Measurements from ENCODE around the gene SYNE1.

Gene SYNE1

DNA sequence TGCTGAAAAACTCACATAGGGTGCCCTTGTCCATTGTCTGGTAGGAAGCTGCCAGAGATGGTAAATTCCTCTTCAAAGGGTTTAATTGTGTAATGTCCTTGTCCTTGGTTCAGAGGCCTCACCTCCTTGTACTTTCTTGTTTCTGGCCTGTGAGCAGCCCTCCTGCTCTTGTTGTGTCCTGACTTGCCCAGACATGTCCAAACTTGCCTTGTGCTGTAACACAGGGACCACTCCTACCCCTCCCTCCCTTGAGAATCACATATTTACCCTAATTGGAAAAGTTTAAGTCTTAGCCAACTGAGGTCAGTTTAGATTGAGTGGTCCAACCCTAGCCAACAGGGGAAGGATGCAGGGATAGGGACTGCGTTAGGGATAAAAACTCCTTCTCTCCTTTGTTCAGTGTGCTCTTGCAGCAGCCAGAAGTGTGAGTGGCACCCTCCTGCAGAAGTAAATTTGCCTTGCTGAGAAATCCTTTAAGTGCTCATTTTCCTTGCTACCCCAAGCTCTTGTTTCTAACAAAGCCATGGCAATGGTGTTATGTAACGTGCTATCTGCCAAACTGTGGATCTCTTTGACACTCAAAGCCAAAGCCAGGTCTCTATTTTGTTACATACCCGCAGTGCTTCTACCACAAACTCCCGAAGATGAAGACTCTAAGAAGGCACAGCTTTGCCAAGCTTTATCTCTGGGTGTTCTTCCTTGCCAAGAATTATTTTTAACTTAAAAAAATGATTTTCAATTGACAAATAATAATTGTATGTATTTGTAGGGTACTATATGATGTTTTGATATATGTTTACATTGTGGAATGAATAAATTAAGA lies 415.1 kb downstream of the SYNE1 start:
- H3K4me3 Mint-ChIP-seq: no peak overlapping the region

DNA sequence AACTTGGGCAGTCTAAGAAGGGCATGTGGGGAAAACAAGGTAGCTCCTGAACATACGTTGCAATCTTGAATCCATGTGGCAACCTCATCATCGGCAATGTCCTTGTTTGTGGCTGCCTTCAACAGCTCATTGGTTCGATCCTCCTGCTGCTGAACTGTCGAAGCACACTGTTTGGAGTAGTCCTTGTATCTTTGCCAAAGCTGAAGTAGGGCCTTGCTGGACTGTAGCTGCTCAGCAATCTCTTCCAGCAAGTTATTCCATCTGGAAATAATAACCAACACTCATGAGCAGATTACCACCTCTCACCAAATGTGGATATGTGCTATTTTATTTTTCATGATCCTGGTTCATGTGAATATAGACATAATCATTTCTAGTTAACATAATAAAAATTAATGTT lies 416.4 kb downstream of the SYNE1 start:
- Mint-ChIP-seq H3K27ac (no peak overlapping the region), H3K4me1 (peaks cover 23% of the 10 kb centered on the region), H3K36me3 (ENCODE audit: low read depth) (peaks cover 66% of the 10 kb centered on the region), H3K9me3 (peaks cover 16% of the 10 kb centered on the region), H3K4me3 (no peak overlapping the region), H3K27me3 (ENCODE audit: low read depth, poor library complexity) (peaks cover 4% of the 10 kb centered on the region)
- DNase-seq: no peak
- TF ChIP-seq, protein P1, sequence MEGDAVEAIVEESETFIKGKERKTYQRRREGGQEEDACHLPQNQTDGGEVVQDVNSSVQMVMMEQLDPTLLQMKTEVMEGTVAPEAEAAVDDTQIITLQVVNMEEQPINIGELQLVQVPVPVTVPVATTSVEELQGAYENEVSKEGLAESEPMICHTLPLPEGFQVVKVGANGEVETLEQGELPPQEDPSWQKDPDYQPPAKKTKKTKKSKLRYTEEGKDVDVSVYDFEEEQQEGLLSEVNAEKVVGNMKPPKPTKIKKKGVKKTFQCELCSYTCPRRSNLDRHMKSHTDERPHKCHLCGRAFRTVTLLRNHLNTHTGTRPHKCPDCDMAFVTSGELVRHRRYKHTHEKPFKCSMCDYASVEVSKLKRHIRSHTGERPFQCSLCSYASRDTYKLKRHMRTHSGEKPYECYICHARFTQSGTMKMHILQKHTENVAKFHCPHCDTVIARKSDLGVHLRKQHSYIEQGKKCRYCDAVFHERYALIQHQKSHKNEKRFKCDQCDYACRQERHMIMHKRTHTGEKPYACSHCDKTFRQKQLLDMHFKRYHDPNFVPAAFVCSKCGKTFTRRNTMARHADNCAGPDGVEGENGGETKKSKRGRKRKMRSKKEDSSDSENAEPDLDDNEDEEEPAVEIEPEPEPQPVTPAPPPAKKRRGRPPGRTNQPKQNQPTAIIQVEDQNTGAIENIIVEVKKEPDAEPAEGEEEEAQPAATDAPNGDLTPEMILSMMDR (IDR thresholded peaks at IDR 0.05): no peak

More for the DNA sequence above, 415.1 kb downstream of the SYNE1 start:
- peak overlapping the region; percentile 97 for H3K27ac Mint-ChIP-seq
- peaks cover 16% of the 10 kb centered on the region for H3K9me3 Mint-ChIP-seq
- peaks cover 4% of the 10 kb centered on the region for H3K27me3 Mint-ChIP-seq (ENCODE audit: low read depth, poor library complexity)
- TF ChIP-seq, protein P1 (IDR thresholded peaks at IDR 0.05): no peak
- H3K36me3 Mint-ChIP-seq (ENCODE audit: low read depth): peaks cover 59% of the 10 kb centered on the region
- peaks cover 23% of the 10 kb centered on the region for H3K4me1 Mint-ChIP-seq
- no peak for DNase-seq

DNA sequence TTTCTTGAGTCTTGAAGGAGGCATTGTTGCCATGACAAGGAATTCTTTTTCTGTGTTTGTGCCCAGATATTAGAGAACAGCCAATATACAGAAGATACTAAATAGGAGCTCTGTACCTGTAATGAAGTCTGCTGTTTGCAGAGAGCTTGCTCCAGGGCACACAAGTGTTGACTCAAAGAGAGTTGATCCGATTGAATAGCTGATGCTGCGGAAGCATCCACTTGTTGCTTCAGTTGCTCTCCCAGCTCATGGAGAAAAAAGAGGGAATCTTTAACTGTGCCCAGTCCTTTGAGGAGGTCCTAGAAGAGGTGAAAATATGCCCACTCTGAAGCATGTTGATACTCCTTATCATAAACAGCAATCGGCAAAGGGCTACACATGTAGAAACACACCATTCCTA lies 418.3 kb downstream of the SYNE1 start:
- peaks cover 16% of the 10 kb centered on the region for H3K9me3 Mint-ChIP-seq
- peaks cover 20% of the 10 kb centered on the region for H3K4me1 Mint-ChIP-seq
- TF ChIP-seq, protein P1 (IDR thresholded peaks at IDR 0.05): no peak
- peaks cover 60% of the 10 kb centered on the region for H3K36me3 Mint-ChIP-seq (ENCODE audit: low read depth)
- no peak overlapping the region for H3K4me3 Mint-ChIP-seq
- peak overlapping the region; percentile 74 for H3K27ac Mint-ChIP-seq
- H3K27me3 Mint-ChIP-seq (ENCODE audit: low read depth, poor library complexity): no peaks in the 10 kb centered on the region
- no peak for DNase-seq

DNA sequence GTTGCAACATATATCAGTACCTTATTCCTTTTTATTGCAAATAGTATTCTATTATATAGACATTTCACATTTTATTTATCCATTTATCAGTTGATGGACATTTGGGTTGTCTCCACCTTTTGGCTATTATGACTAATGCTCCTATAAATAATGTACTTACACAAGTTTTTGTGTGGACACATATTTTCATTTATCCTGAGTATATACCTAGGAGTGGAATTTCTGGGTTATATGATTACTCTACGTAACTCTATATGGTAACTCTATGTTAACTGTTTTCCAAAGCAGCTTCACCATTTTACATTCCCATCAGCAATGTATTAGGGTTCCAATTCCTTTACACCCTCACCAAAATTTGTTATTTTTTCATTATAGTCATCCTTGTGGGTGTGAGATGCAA lies 424.7 kb downstream of the SYNE1 start:
- no peak for DNase-seq
- H3K4me1 Mint-ChIP-seq: peaks cover 7% of the 10 kb centered on the region
- peaks cover 20% of the 10 kb centered on the region for H3K36me3 Mint-ChIP-seq (ENCODE audit: low read depth)
- no peaks in the 10 kb centered on the region for H3K27me3 Mint-ChIP-seq (ENCODE audit: low read depth, poor library complexity)
- H3K27ac Mint-ChIP-seq: no peak overlapping the region
- TF ChIP-seq, protein P1 (IDR thresholded peaks at IDR 0.05): no peak
- H3K9me3 Mint-ChIP-seq: no peaks in the 10 kb centered on the region
- no peak overlapping the region for H3K4me3 Mint-ChIP-seq

DNA sequence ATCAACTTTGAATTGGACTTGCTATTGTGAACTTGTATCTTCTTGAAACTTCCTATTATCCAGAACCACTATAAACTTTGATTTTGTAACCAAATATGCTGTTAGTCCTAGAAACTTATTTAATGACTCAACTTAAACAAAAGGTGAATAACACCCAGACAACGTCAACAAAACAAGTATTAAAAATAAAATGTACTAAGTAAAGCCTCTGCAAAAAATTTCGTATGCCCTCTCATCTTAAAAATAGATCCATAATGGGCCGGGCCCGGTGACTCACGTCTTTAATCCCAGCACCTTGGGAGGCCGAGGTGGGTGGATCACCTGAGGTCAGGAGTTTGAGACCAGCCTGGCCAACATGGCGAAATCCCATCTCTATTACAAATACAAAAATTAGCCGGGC lies 428.0 kb downstream of the SYNE1 start:
- Mint-ChIP-seq H3K27me3 (ENCODE audit: low read depth, poor library complexity) (peaks cover under 1% of the 10 kb centered on the region), H3K9me3 (no peaks in the 10 kb centered on the region), H3K4me3 (no peak overlapping the region), H3K36me3 (ENCODE audit: low read depth) (peaks cover 28% of the 10 kb centered on the region), H3K27ac (no peak overlapping the region), H3K4me1 (peaks cover 4% of the 10 kb centered on the region)
- no peak for DNase-seq
- TF ChIP-seq, protein P1 (IDR thresholded peaks at IDR 0.05): no peak

Measured in nephron progenitor cell (in vitro differentiated cells).